B cell (primary cell): ENCODE data around the gene SLC13A3.

Experiments used
- CTCF ChIP-seq: fragments of 200-600 bp; IDR thresholded peaks from one replicate; pipeline ENCODE4 v1.8.0; 2022; ENCODE audit warnings: antibody characterized with exemption, mild to moderate bottlenecking
- EZH2 ChIP-seq: IDR thresholded peaks from 2 replicates; pipeline ENCODE4 v1.6.1; 2012; ENCODE audit warnings: borderline replicate concordance, low read depth, mild to moderate bottlenecking, moderate library complexity, low read length; ENCODE audit not compliant: insufficient read depth, poor library complexity, severe bottlenecking

GRCh38 chr20:46605181-46605580, 46.1 kb downstream of the SLC13A3 start:
- TF ChIP-seq CTCF, result no peak
- no peak for TF ChIP-seq EZH2
